ENCODE data around the gene NOD1.
"Not testable (repeated sequence)": the region's sequence is repeated elsewhere in the genome, so short reads cannot be mapped to it uniquely, and the experiment has no call there.

The NOD1 gene

DNA sequence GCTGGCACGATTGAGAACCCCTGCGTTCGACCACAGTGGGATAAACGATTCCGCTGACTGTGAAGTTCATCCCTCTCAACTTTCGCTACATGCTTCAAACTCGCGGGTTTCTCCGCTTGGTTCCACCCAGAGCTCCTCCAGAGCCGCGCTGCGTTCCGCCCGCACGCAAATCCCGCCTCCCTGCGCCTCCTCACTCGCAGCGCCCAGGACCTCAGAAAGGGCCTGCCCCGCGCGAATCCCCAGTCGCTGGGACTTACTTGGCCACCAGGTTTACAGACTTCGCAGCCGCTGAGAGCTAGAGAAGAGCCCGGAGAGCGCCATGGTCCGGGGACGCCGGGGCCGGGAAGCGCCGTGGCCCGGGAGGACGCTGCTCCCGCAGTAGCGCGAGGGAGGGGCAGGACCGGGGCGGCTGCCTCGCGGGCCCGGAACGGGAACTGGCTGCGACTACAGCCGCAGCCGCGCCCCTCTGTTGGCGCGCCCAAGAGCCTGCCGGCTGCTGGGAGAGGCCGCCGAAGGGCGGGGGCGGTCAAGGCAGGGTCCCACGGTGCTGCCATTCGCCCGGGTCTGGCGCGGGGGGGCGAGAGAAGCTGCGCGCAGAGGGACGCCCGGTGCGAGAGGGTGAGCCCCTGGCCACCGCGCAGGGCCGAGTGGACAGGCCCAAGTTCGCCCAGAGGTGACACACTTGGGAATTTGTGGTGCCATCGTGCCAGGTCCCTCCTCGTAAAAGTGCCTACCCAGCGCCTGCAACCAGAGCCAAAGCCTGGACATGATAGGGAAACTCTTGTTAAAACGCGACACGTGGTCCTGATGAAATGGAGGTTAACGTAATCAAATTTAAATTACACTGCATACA, at the start of gene NOD1:
TSS of gene NOD1 (minus strand) at position 436 of the 853 bp plus-strand sequence. CDS start 21,863 bp downstream, outside the sequence.
- peak; percentile 85 for DNase-seq (ENCODE audit: low spot score)

DNA sequence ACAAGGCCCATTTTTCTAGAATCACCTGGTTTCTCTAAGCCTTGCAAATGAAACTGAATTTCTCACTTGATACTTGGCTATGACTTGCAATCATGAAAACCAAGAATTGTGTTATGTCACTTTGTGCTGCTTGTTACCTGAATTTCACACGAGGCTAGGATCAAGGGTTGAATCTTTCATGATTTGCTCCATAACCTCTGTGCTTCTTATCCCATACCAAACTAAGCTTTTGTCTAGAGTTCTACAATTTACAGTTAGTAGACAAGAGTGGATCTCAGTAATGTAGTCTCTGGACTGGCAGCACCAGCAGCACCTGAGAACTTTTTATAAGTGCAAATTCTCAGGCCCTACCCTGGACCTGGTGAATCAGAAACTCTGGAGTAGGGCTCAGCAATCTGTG, 48.7 kb upstream of the NOD1 start:
- not testable (repeated sequence) for DNase-seq (ENCODE audit: low spot score)

DNA sequence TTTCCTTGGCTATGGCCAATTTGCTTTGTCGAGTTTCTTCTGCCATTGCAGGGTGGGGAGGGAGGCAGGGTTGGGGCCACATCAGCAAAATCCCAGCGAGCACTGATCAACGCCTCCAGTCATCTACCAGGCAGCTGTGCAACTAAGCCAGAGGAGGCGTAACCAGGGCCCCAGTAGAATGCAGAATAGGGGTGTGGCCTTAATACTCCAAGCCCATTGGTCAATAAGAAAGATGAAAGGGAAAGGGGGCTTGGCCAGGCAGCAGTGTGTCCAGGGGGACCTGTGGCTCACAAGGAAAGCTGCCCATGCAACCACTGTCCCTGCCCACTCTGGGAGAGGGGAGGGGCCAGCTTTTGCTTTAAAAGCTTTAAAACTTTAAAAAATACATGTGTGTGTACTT, 47.6 kb upstream of the NOD1 start:
- peak; percentile 83 for DNase-seq (ENCODE audit: low spot score)

GRCh38 chr7:30525429-30525828, 46.8 kb upstream of the NOD1 start:
- DNase-seq (ENCODE audit: low spot score): peak; percentile 48

- no peak for DNase-seq (ENCODE audit: low spot score)
Observed at GRCh38 chr7:30524545-30524944, 46.0 kb upstream of the NOD1 start.

DNA sequence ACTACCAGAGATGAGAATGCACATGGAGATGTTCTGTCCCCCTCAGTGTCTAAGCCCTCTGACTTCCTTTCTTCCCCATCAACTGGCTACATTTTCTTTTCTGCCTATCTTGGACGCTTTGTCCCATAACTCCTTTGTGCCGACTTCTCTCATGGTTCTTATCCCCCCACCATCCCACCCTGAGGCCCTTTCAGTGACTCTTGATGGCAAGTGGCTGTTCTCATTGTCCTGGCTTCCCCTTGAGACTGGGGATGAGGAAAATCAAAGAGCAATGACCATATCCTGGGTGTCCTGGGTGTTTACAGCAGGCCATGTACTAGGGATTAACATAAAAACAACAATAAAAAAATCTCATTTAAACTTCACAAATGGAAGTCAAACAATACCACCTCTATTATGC, 44.9 kb upstream of the NOD1 start:
- DNase-seq (ENCODE audit: low spot score): no peak

DNA sequence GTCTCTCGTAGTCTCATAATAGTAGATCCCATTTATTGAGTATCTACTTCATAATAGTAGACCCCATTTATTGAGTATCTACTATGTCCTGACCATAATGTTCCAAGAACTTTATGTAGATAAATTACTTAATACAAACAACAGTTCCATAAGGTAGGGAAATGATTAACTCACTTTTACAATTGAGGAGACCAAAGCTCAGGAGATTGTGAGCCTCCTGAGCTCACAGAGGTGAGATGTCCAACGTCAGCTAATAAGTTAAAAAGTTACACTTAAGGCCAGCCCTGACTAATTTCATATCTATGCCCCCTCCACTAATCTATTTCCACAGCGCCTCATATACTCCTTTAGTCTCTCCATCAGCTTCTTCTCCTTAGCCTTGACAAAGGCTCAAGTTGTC, 43.6 kb upstream of the NOD1 start:
- DNase-seq (ENCODE audit: low spot score): no peak

- DNase-seq (ENCODE audit: low spot score): no peak
Observed at GRCh38 chr7:30521532-30521931, 42.9 kb upstream of the NOD1 start.

GRCh38 chr7:30519122-30519521, 40.5 kb upstream of the NOD1 start:
- no peak for DNase-seq (ENCODE audit: low spot score)

GRCh38 chr7:30515761-30516160, 37.2 kb upstream of the NOD1 start:
- no peak for DNase-seq (ENCODE audit: low spot score)

- DNase-seq (ENCODE audit: low spot score): no peak
Observed at GRCh38 chr7:30514776-30515175, 36.2 kb upstream of the NOD1 start.

DNA sequence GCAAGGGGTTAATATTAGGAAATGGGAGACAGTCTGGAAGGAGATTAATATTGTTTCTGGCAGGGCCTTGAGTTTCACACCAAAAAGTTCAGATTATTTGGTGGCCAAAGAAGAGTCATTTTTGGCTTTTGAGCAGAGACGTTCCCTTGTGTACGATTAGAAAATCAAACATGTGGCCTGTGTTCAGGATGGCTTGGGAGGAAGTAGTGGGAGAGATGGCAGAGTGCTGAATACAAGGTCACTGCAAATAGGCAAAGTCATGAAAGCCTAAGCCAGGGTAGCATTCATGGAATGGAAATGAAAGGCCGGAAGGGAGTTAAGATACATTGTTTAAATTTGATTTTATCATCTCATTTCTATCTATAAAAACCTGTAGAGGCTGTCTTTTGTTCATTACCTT, 35.6 kb upstream of the NOD1 start:
- DNase-seq (ENCODE audit: low spot score): no peak

- no peak for DNase-seq (ENCODE audit: low spot score)
Observed at GRCh38 chr7:30513762-30514161, 35.2 kb upstream of the NOD1 start.

GRCh38 chr7:30511973-30512662, 33.5 kb upstream of the NOD1 start:
- DNase-seq (ENCODE audit: low spot score): peak; percentile 15

- DNase-seq (ENCODE audit: low spot score): no peak
Observed at GRCh38 chr7:30511494-30511893, 32.9 kb upstream of the NOD1 start.

GRCh38 chr7:30510124-30511075, 31.8 kb upstream of the NOD1 start:
- peak; percentile 57 for DNase-seq (ENCODE audit: low spot score)

GRCh38 chr7:30509171-30509857, 30.7 kb upstream of the NOD1 start:
- not testable (repeated sequence) for DNase-seq (ENCODE audit: low spot score)

DNA sequence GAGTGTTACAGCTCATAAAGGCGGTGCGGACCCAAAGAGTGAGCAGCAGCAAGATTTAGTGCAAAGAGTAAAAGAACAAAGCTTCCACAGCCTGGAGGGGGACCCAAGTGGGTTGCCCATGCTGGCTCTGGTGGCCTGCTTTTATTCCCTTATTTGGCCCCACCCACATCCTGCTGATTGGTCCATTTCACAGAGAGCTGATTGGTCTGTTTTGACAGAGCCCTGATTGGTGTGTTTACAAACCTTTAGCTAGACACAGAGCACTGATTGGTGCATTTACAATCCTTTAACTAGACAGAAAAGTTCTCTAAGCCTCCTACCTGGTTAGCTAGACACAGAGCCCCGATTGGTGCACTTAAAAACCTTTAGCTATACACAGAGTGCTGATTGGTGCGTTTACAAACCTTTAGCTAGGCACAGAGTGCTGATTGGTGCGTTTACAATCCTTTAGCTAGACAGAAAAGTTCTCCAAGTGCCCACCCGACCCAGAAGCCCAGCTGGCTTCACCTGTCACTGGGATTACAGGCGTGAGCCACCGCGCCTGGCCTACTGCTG, 28.8 kb upstream of the NOD1 start:
- DNase-seq (ENCODE audit: low spot score): not testable (repeated sequence)

DNA sequence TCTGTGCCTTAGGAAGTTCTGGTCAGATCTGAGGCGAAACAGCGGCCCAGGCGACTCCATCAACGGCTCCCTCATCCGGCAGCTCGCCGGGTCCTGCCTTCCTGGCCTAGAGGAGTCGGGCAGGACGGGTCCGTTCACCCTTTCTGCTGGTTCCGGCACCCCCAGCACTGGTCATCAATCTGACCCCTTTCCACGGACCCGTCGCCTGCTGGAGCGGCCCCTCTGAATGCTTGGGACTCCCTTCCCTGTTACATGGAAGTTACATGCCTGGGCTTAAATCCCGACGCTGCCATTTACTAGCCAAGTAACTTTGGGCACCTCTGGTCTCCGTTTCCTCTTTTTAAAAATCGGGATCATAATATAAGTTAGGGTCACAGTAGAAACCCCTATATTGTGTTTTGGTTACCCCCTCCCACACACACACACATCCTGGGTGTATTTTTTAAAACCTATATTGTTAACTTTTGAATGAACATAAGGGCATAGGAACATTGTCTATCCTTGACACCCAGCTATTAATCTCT, 26.7 kb upstream of the NOD1 start:
- DNase-seq (ENCODE audit: low spot score): no peak

DNA sequence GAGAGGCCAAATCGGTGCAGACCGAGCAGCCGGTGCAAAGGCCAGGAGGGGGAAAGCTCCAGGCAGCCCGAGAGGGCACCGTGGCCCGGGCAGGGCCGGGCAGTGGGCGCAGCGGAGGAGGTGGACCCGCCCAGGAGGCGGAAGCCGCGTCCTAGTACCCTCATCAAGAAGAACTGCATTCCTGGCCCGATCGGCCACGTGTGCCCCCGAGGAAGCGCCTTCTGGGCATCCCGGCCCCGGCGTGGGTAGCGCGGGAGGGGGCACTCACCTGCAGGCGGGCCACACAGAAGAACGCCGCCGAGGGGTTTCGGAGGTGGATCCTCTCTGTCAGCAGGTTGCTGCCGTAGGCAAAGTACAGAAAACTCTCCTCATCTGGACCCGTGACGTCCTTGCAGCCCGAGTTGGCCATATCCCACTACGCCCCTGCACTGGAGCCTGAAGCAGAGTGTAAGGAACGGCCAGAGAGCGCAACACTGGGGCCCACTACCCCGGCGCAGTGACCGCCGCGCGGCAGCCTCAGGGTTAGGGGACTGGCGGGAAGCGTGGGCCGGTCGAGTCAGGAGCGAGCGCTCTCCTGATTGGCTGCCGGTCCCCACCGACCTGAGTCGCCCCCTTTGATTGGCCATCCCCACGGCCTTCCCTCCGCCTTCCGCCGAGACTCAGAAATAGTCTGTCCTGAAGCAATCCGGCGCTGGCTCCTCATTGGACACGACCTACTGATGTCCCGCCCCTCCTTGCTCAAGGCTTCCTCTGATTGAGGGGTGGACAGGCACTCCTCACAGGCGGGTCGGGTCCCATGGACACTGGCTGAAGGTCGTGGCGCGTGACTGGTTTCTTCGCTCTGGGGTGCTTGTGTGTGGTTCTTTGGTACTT, 26.0 kb upstream of the NOD1 start, which contains the start of gene GGCT:
TSS of gene GGCT (minus strand) at position 529 of the 873 bp plus-strand sequence. CDS start at position 409, 120 bp downstream.
- peak; percentile 99 for DNase-seq (ENCODE audit: low spot score)
